Measurements from ENCODE around the gene YJU2.

- TF ChIP-seq CTCF (IDR thresholded peaks at IDR 0.05), result no peak
- TF ChIP-seq POLR2A (IDR thresholded peaks at IDR 0.05), result no peak
These were observed 58.4 kb downstream of the YJU2 start for GRCh38 chr19:4305257-4305612.
